ENCODE data around the gene DUSP14. TPM values are rescaled to one million over a fixed set of nuclear protein-coding genes. Genes with fewer than 3 reads are reported as not detected.

DUSP14 gene
- total and polyA plus RNA-seq, 11 donors, result 9.9 to 39.1 (median 16.5) TPM

- WGBS, 4 donors, result 91 to 97% (median 95%) methylated on average over 1 of the region's 1 CpG
- no peak overlapping the region for H3K27ac ChIP-seq
- no peaks in the 10 kb centered on the region for H3K9me3 ChIP-seq
- H3K27me3 ChIP-seq, result no peaks in the 10 kb centered on the region
- H3K4me1 ChIP-seq, result peaks cover 0 to 37% (median 14%) of the 10 kb centered on the region in 12 donors
- no peak overlapping the region for H3K4me3 ChIP-seq
- intact Hi-C loops (cut with DNase I), result loop anchor here in 1 of 10 donors (10.0 kb wide), 1 partner anchor 891 kb away; the partner anchor contains the start of gene DHRS11
- no peaks in the 10 kb centered on the region for H3K36me3 ChIP-seq
- DNase-seq (no peak), ATAC-seq (no peak)
- TF ChIP-seq POLR2A (IDR thresholded peaks at IDR 0.05) (no peak), CTCF (IDR thresholded peaks at IDR 0.05) (no peak)
Measured at GRCh38 chr17:37485938-37486570, 3.6 kb upstream of the DUSP14 start.

DNA sequence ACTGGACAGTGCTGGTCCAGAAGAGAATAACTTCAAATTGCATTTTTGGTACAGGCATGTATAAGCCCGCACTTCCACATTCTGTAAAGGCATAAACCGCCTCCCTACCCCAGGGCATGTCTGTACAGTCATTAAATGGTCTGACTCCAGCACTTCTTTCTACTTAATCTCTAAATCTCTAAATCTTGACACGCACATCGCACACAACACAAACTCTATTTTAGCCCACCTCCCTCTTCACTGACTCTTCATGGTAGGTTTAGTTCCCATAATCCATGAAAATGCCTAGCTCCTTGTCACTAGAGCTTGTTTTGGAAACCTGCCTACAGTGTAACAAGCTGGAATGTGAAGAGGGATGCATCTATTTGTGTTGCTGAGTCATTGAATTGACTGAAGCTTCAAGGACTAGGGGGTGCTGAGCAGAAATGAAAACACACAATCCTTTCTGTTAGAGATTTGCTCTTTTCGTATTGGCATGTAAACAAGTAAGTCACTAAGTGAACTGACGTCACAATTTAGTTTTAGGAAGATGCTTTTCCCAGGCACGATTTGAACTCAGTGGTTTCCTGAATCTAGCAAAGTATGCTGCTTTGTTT, 1.6 kb upstream of the DUSP14 start:
- Histone ChIP-seq H3K9me3 (no peaks in the 10 kb centered on the region), H3K4me3 (peak overlapping the region; percentile 71 to 97 (median 90)), H3K4me1 (peaks cover 3 to 48% (median 29%) of the 10 kb centered on the region in 12 donors), H3K27me3 (no peaks in the 10 kb centered on the region), H3K36me3 (no peaks in the 10 kb centered on the region), H3K27ac (peak overlapping the region in 11 of 12 donors; percentile 84 to 94 (median 90))
- DNase-seq (no peak), ATAC-seq (peak in 3 of 4 donors; percentile 11 to 45 (median 36))
- WGBS, 4 donors, result 29 to 36% (median 31%) methylated on average over 7 of the region's 7 CpGs
- TF ChIP-seq POLR2A (IDR thresholded peaks at IDR 0.05), result no peak
- no peak for TF ChIP-seq CTCF (IDR thresholded peaks at IDR 0.05)
- intact Hi-C loops (cut with DNase I), result loop anchor here in 1 of 10 donors (10.0 kb wide), 1 partner anchor 893 kb away; the partner anchor contains the start of gene DHRS11

GRCh38 chr17:37488607-37489196, 989 bp upstream of the DUSP14 start:
- TF ChIP-seq POLR2A (IDR thresholded peaks at IDR 0.05) (no peak), CTCF (IDR thresholded peaks at IDR 0.05) (no peak)
- ATAC-seq (peak; percentile 21 to 72 (median 54)), DNase-seq (peak; percentile 46 to 84 (median 63))
- intact Hi-C loops (cut with DNase I), result loop anchor here in 1 of 10 donors (10.0 kb wide), 1 partner anchor 894 kb away; the partner anchor contains the start of gene DHRS11
- H3K4me1 ChIP-seq, result peaks cover 3 to 43% (median 24%) of the 10 kb centered on the region in 12 donors
- no peaks in the 10 kb centered on the region for H3K36me3 ChIP-seq
- H3K9me3 ChIP-seq, result no peaks in the 10 kb centered on the region
- H3K27ac ChIP-seq, result peak overlapping the region in 11 of 12 donors; percentile 84 to 94 (median 90)
- H3K27me3 ChIP-seq, result no peaks in the 10 kb centered on the region
- WGBS, 4 donors, result 1 to 3% (median 2%) methylated on average over 22 to 25 of the region's 25 CpGs
- H3K4me3 ChIP-seq, result peak overlapping the region; percentile 71 to 97 (median 90)
